WERI-Rb-1 (cell line): ENCODE results near the gene SERPINA9.

Experiments used
- DNase-seq: peaks from one replicate; pipeline ENCODE4 v3.0.0-alpha.2; 2020
- H3K27ac ChIP-seq: fragments of 250-450 bp; sonication (Bioruptor Pico); 2 replicates; pipeline ENCODE4 v1.5.1; 2020; ENCODE audit warnings: mild to moderate bottlenecking, moderate library complexity
- H3K27me3 ChIP-seq: fragments of 250-450 bp; sonication (Bioruptor Pico); 2 replicates; pipeline ENCODE4 v1.5.1; 2021; ENCODE audit warnings: mild to moderate bottlenecking, low read depth, moderate library complexity; ENCODE audit not compliant: insufficient read depth, severe bottlenecking
- H3K36me3 ChIP-seq: fragments of 250-450 bp; sonication (Bioruptor Pico); 2 replicates; pipeline ENCODE4 v1.5.1; 2020; ENCODE audit warnings: mild to moderate bottlenecking, moderate library complexity
- H3K4me3 ChIP-seq: 2 replicates; pipeline ENCODE4 v1.5.1; 2011; ENCODE audit warnings: low read depth, mild to moderate bottlenecking, control low read depth, low read length
- H3K9me3 ChIP-seq: fragments of 250-450 bp; sonication (Bioruptor Pico); 2 replicates; pipeline ENCODE4 v1.5.1; 2021; ENCODE audit warnings: mild to moderate bottlenecking, moderate library complexity; ENCODE audit not compliant: severe bottlenecking
- CTCF ChIP-seq: IDR thresholded peaks from 2 replicates; pipeline ENCODE4 v1.5.1; 2011; ENCODE audit warnings: low read depth, mild to moderate bottlenecking, control low read depth, inconsistent platforms, low read length

The SERPINA9 gene

GRCh38 chr14:94461526-94462218 is 14.3 kb downstream of the SERPINA9 start:
- H3K4me3 ChIP-seq = no peak overlapping the region
- no peak for DNase-seq
- H3K27ac ChIP-seq = no peak overlapping the region
- no peak for TF ChIP-seq CTCF
- no peaks in the 10 kb centered on the region for H3K36me3 ChIP-seq
- H3K9me3 ChIP-seq = no peaks in the 10 kb centered on the region
- H3K27me3 ChIP-seq = peaks cover 84% of the 10 kb centered on the region

- Histone ChIP-seq H3K27me3 (peaks cover 84% of the 10 kb centered on the region), H3K9me3 (no peaks in the 10 kb centered on the region), H3K27ac (no peak overlapping the region), H3K4me3 (no peak overlapping the region), H3K36me3 (no peaks in the 10 kb centered on the region)
- no peak for TF ChIP-seq CTCF
- DNase-seq = no peak
Measured at GRCh38 chr14:94460631-94461416, 15.2 kb downstream of the SERPINA9 start.

- Histone ChIP-seq H3K9me3 (no peaks in the 10 kb centered on the region), H3K27ac (no peak overlapping the region), H3K4me3 (no peak overlapping the region), H3K36me3 (no peaks in the 10 kb centered on the region), H3K27me3 (peaks cover 69% of the 10 kb centered on the region)
- no peak for DNase-seq
- no peak for TF ChIP-seq CTCF
Measured at GRCh38 chr14:94458558-94459205, 17.3 kb downstream of the SERPINA9 start.

- DNase-seq = no peak
- Histone ChIP-seq H3K27me3 (peaks cover 64% of the 10 kb centered on the region), H3K9me3 (no peaks in the 10 kb centered on the region), H3K27ac (no peak overlapping the region), H3K4me3 (no peak overlapping the region), H3K36me3 (no peaks in the 10 kb centered on the region)
- TF ChIP-seq CTCF = no peak
Measured at GRCh38 chr14:94458096-94458495, 17.9 kb downstream of the SERPINA9 start.

- no peak for TF ChIP-seq CTCF
- H3K27me3 ChIP-seq = peaks cover 55% of the 10 kb centered on the region
- H3K9me3 ChIP-seq = no peaks in the 10 kb centered on the region
- no peak for DNase-seq
- no peaks in the 10 kb centered on the region for H3K36me3 ChIP-seq
- H3K4me3 ChIP-seq = no peak overlapping the region
- no peak overlapping the region for H3K27ac ChIP-seq
Measured at GRCh38 chr14:94455928-94456327, 20.1 kb downstream of the SERPINA9 start.
